Astrocyte (in vitro differentiated cells and primary cell): ENCODE measurements around the gene KPNA5. TPM values are rescaled to one million over a fixed set of nuclear protein-coding genes. Genes with fewer than 3 reads are reported as not detected.

Experiments
- DNase-seq: peaks from one replicate; pipeline ENCODE4 v3.0.0-alpha.2; 2010; ENCODE audit warnings: low read depth
- FAIRE-seq: peaks from 2 replicates; lab custom pipeline; 2011; peaks lifted over from hg19 to GRCh38; lab: Jason Lieb, UNC
- H2AFZ ChIP-seq: 2 replicates; pipeline ENCODE4 v1.6.0; 2012; ENCODE audit warnings: low read depth, low read length, inconsistent platforms
- H3K27ac ChIP-seq: 2 replicates; pipeline ENCODE4 v1.5.1; 2011; ENCODE audit warnings: low read depth, low read length, inconsistent platforms
- H3K27me3 ChIP-seq: 2 replicates; pipeline ENCODE4 v1.6.0; 2011; ENCODE audit warnings: low read length, inconsistent platforms; ENCODE audit not compliant: insufficient read depth
- H3K36me3 ChIP-seq: 2 replicates; pipeline ENCODE4 v1.5.1; 2011; ENCODE audit warnings: low read length, inconsistent platforms; ENCODE audit not compliant: insufficient read depth
- H3K4me1 ChIP-seq: 2 replicates; pipeline ENCODE4 v1.5.1; 2011; ENCODE audit warnings: low read length, inconsistent platforms; ENCODE audit not compliant: insufficient read depth
- H3K4me2 ChIP-seq: 2 replicates; pipeline ENCODE4 v1.6.0; 2012; ENCODE audit warnings: low read length, inconsistent platforms
- H3K4me3 ChIP-seq: 2 replicates; pipeline ENCODE4 v1.5.1; 2011; ENCODE audit warnings: low read depth, mild to moderate bottlenecking, low read length, inconsistent platforms; ENCODE audit not compliant: insufficient read depth
- H3K79me2 ChIP-seq: 2 replicates; pipeline ENCODE4 v1.6.0; 2012; ENCODE audit warnings: mild to moderate bottlenecking, low read length, inconsistent platforms; ENCODE audit not compliant: insufficient read depth
- H3K9ac ChIP-seq: 2 replicates; pipeline ENCODE4 v1.6.0; 2012; ENCODE audit warnings: mild to moderate bottlenecking, low read length, inconsistent platforms
- H3K9me3 ChIP-seq: 2 replicates; pipeline ENCODE4 v1.5.1; 2012; ENCODE audit warnings: low read depth, mild to moderate bottlenecking, low read length, inconsistent platforms; ENCODE audit not compliant: insufficient read depth
- H4K20me1 ChIP-seq: 2 replicates; pipeline ENCODE4 v1.6.0; 2012; ENCODE audit warnings: low read length, inconsistent platforms; ENCODE audit not compliant: insufficient read depth
- H3K27ac Mint-ChIP-seq: one replicate; pipeline ENCODE4 v1.8.0; 2021; ENCODE audit warnings: mild to moderate bottlenecking, mixed read lengths; ENCODE audit not compliant: unreplicated experiment
- H3K27me3 Mint-ChIP-seq: one replicate; pipeline ENCODE4 v1.8.0; 2021; ENCODE audit warnings: low read depth, mixed read lengths; ENCODE audit not compliant: unreplicated experiment
- H3K36me3 Mint-ChIP-seq: one replicate; pipeline ENCODE4 v1.8.0; 2021; ENCODE audit warnings: low read depth, mixed read lengths; ENCODE audit not compliant: unreplicated experiment
- H3K4me1 Mint-ChIP-seq: one replicate; pipeline ENCODE4 v1.8.0; 2021; ENCODE audit warnings: low read depth, mixed read lengths; ENCODE audit not compliant: unreplicated experiment
- H3K4me3 Mint-ChIP-seq: one replicate; pipeline ENCODE4 v1.8.0; 2021; ENCODE audit warnings: mild to moderate bottlenecking, moderate library complexity, mixed read lengths; ENCODE audit not compliant: unreplicated experiment
- H3K9me3 Mint-ChIP-seq: one replicate; pipeline ENCODE4 v1.8.0; 2021; ENCODE audit warnings: mild to moderate bottlenecking, mixed read lengths; ENCODE audit not compliant: unreplicated experiment
- CTCF ChIP-seq: IDR thresholded peaks from 2 replicates; pipeline ENCODE4 v1.5.1; 2011; ENCODE audit warnings: low read depth, mild to moderate bottlenecking, inconsistent platforms, low read length, moderate library complexity; ENCODE audit not compliant: insufficient read depth
- EZH2 ChIP-seq: IDR thresholded peaks from 2 replicates; pipeline ENCODE4 v1.6.1; 2012; ENCODE audit warnings: mild to moderate bottlenecking, low read length, inconsistent platforms; ENCODE audit not compliant: insufficient read depth
- total RNA-seq: library from RNA; stranded (reverse); gene quantifications from 2 replicates; pipeline ENCODE4 v1.2.1, GENCODE V29; 2021

The KPNA5 gene
- total RNA-seq, 1 donor from 2014 or later = 14.3 TPM

- Histone ChIP-seq H3K79me2 (no peaks in the 10 kb centered on the region), H3K27me3 (no peaks in the 10 kb centered on the region), H3K9ac (no peak overlapping the region), H3K36me3 (no peaks in the 10 kb centered on the region), H2AFZ (no peak overlapping the region), H3K4me1 (no peaks in the 10 kb centered on the region), H3K9me3 (no peaks in the 10 kb centered on the region), H3K27ac (no peak overlapping the region), H3K4me2 (no peak overlapping the region), H4K20me1 (no peaks in the 10 kb centered on the region), H3K4me3 (no peak overlapping the region)
- peaks cover 9% of the 10 kb centered on the region for H3K36me3 Mint-ChIP-seq
- no peak overlapping the region for H3K27ac Mint-ChIP-seq
- H3K9me3 Mint-ChIP-seq = no peaks in the 10 kb centered on the region
- no peak overlapping the region for H3K4me3 Mint-ChIP-seq
- no peak for TF ChIP-seq EZH2
- TF ChIP-seq CTCF = peak; percentile 13
- no peak for FAIRE-seq
- H3K27me3 Mint-ChIP-seq = no peaks in the 10 kb centered on the region
- DNase-seq = no peak
- peaks cover 7% of the 10 kb centered on the region for H3K4me1 Mint-ChIP-seq
These were observed 47.3 kb upstream of the KPNA5 start for GRCh38 chr6:116633685-116634084.

- no peaks in the 10 kb centered on the region for H3K27me3 Mint-ChIP-seq
- no peak overlapping the region for H2AFZ ChIP-seq
- TF ChIP-seq EZH2 (no peak), CTCF (no peak)
- H3K27ac Mint-ChIP-seq = no peak overlapping the region
- peaks cover 2% of the 10 kb centered on the region for H3K9me3 Mint-ChIP-seq
- peaks cover 9% of the 10 kb centered on the region for H3K4me1 ChIP-seq
- H3K4me2 ChIP-seq = peak overlapping the region; percentile 63
- H3K27ac ChIP-seq = no peak overlapping the region
- no peak overlapping the region for H3K4me3 ChIP-seq
- no peaks in the 10 kb centered on the region for H3K4me1 Mint-ChIP-seq
- H4K20me1 ChIP-seq = peaks cover 12% of the 10 kb centered on the region
- H3K36me3 ChIP-seq = peaks cover 12% of the 10 kb centered on the region
- H3K9ac ChIP-seq = no peak overlapping the region
- DNase-seq = peak; percentile 55
- H3K27me3 ChIP-seq = no peaks in the 10 kb centered on the region
- H3K36me3 Mint-ChIP-seq = peaks cover 11% of the 10 kb centered on the region
- no peaks in the 10 kb centered on the region for H3K79me2 ChIP-seq
- no peak for FAIRE-seq
- H3K9me3 ChIP-seq = no peaks in the 10 kb centered on the region
- H3K4me3 Mint-ChIP-seq = no peak overlapping the region
These were observed 32.9 kb upstream of the KPNA5 start for GRCh38 chr6:116648156-116648555.

DNA sequence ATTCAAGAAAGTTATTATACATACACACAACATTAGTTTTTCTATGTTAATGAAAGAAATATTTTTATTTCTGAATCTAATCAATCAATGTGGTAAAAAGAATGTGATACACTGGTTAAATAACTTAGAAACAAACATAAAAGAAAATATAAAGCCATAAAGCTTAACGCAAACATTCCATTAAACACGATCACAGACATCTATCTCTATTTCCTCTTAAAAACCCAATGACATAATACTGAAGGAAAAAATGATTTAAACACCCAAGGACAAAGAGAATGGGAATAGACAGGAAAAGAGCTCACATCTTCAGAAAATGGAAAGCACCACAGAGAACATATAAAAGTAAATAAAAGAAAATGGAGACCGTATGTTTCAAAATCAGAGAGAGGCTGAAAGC lies 31.9 kb upstream of the KPNA5 start:
- H2AFZ ChIP-seq = no peak overlapping the region
- no peaks in the 10 kb centered on the region for H3K9me3 ChIP-seq
- H3K27me3 ChIP-seq = no peaks in the 10 kb centered on the region
- peaks cover 12% of the 10 kb centered on the region for H4K20me1 ChIP-seq
- Mint-ChIP-seq H3K9me3 (peaks cover 2% of the 10 kb centered on the region), H3K27ac (no peak overlapping the region), H3K4me3 (no peak overlapping the region), H3K4me1 (no peaks in the 10 kb centered on the region), H3K27me3 (no peaks in the 10 kb centered on the region), H3K36me3 (peaks cover 9% of the 10 kb centered on the region)
- H3K36me3 ChIP-seq = peaks cover 12% of the 10 kb centered on the region
- no peak for FAIRE-seq
- no peak for TF ChIP-seq EZH2
- H3K4me3 ChIP-seq = no peak overlapping the region
- DNase-seq = no peak
- no peak overlapping the region for H3K27ac ChIP-seq
- H3K79me2 ChIP-seq = no peaks in the 10 kb centered on the region
- no peak overlapping the region for H3K9ac ChIP-seq
- peaks cover 9% of the 10 kb centered on the region for H3K4me1 ChIP-seq
- H3K4me2 ChIP-seq = no peak overlapping the region
